Neural cell (in vitro differentiated cells): ENCODE measurements around the gene PARM1. TPM values are rescaled to one million over a fixed set of nuclear protein-coding genes. Genes with fewer than 3 reads are reported as not detected.

Experiments used
- H2AFZ ChIP-seq: fragments of 200-600, 300-800 bp; sonication (generic), shearing (Covaris generic); 2 replicates; pipeline ENCODE4 v1.6.0; 2014; ENCODE audit warnings: low read depth, mild to moderate bottlenecking, antibody characterized with exemption, low read length, moderate library complexity
- H3F3A ChIP-seq: fragments of 200-600 bp; shearing (Covaris generic); 2 replicates; pipeline ENCODE4 v1.6.1; 2016; ENCODE audit warnings: mild to moderate bottlenecking, moderate library complexity, mixed read lengths, antibody characterized with exemption, low read length; ENCODE audit not compliant: insufficient read depth, poor library complexity, severe bottlenecking
- H3K27ac ChIP-seq: fragments of 200-600, 300-800 bp; sonication (generic), shearing (Covaris generic); 2 replicates; pipeline ENCODE4 v1.5.1; 2014; ENCODE audit warnings: mild to moderate bottlenecking, low read length, moderate library complexity
- H3K27me3 ChIP-seq: fragments of 300-800, 200-600 bp; sonication (generic), shearing (Covaris generic); 2 replicates; pipeline ENCODE4 v1.6.0; 2014; ENCODE audit warnings: mild to moderate bottlenecking, low read depth, low read length, moderate library complexity; ENCODE audit not compliant: insufficient read depth
- H3K36me3 ChIP-seq: fragments of 300-800, 200-600 bp; sonication (generic), shearing (Covaris generic); 2 replicates; pipeline ENCODE4 v1.5.1; 2014; ENCODE audit warnings: mild to moderate bottlenecking, antibody characterized with exemption, low read length, moderate library complexity; ENCODE audit not compliant: insufficient read depth
- H3K4me2 ChIP-seq: fragments of 300-800, 200-600 bp; sonication (generic), shearing (Covaris generic); 2 replicates; pipeline ENCODE4 v1.6.0; 2014; ENCODE audit warnings: mild to moderate bottlenecking, low read length
- H3K4me3 ChIP-seq: fragments of 300-800, 200-600 bp; sonication (generic), shearing (Covaris generic); 2 replicates; pipeline ENCODE4 v1.5.1; 2014; ENCODE audit warnings: mild to moderate bottlenecking, low read length, moderate library complexity
- H3K79me2 ChIP-seq: fragments of 200-600 bp; shearing (Covaris generic); replicated peaks from 2 replicates; pipeline ENCODE4 v1.6.0; 2014; ENCODE audit warnings: mild to moderate bottlenecking, low read length, moderate library complexity; ENCODE audit not compliant: insufficient read depth
- H3K9ac ChIP-seq: fragments of 300-800, 200-600 bp; sonication (generic), shearing (Covaris generic); 2 replicates; pipeline ENCODE4 v1.6.1; 2016; ENCODE audit warnings: mild to moderate bottlenecking, low read length, mixed read lengths
- H3K9me2 ChIP-seq: fragments of 200-600 bp; shearing (Covaris generic); 2 replicates; pipeline ENCODE4 v1.6.1; 2016; ENCODE audit warnings: mild to moderate bottlenecking, low read length, mixed read lengths; ENCODE audit not compliant: insufficient read depth
- H3K9me3 ChIP-seq: fragments of 200-600, 300-800 bp; sonication (generic), shearing (Covaris generic); 2 replicates; pipeline ENCODE4 v1.6.1; 2016; ENCODE audit warnings: mild to moderate bottlenecking, mixed run types, low read length, moderate library complexity, mixed read lengths
- H4K20me1 ChIP-seq: fragments of 200-600 bp; shearing (Covaris generic); 2 replicates; pipeline ENCODE4 v1.6.1; 2016; ENCODE audit warnings: mild to moderate bottlenecking, mixed run types; ENCODE audit not compliant: insufficient read depth
- CTCF ChIP-seq: fragments of 450-650 bp; IDR thresholded peaks from 2 replicates; pipeline ENCODE4 v1.5.1; 2014; ENCODE audit warnings: antibody characterized with exemption, mild to moderate bottlenecking, moderate library complexity; ENCODE audit not compliant: poor library complexity, severe bottlenecking
- EP300 ChIP-seq: fragments of 450-650 bp; conservative IDR thresholded peaks from 2 replicates; pipeline ENCODE4 v1.6.1; 2014; ENCODE audit warnings: antibody characterized with exemption, mild to moderate bottlenecking, moderate library complexity; ENCODE audit not compliant: poor library complexity, severe bottlenecking
- EZH2 ChIP-seq: fragments of 200-600, 300-800 bp; shearing (Covaris generic), sonication (generic); IDR thresholded peaks from 2 replicates; pipeline ENCODE4 v1.6.1; 2014; ENCODE audit warnings: antibody characterized with exemption, low read length, borderline replicate concordance, mild to moderate bottlenecking; ENCODE audit not compliant: insufficient read depth, poor library complexity, severe bottlenecking
- MXI1 ChIP-seq: fragments of 450-650 bp; conservative IDR thresholded peaks from 2 replicates; pipeline ENCODE4 v1.6.1; 2014; ENCODE audit warnings: antibody characterized with exemption, mild to moderate bottlenecking; ENCODE audit not compliant: poor library complexity, severe bottlenecking
- POLR2AphosphoS5 ChIP-seq: IDR thresholded peaks from 2 replicates; pipeline ENCODE4 v1.6.1; 2012
- RAD21 ChIP-seq: fragments of 450-650 bp; conservative IDR thresholded peaks from 2 replicates; pipeline ENCODE4 v1.6.1; 2014; ENCODE audit warnings: antibody characterized with exemption, mild to moderate bottlenecking, moderate library complexity
- REST ChIP-seq: IDR thresholded peaks from 2 replicates; pipeline ENCODE4 v1.6.1; 2012; ENCODE audit warnings: borderline replicate concordance
- SMC3 ChIP-seq: fragments of 450-650 bp; conservative IDR thresholded peaks from 2 replicates; pipeline ENCODE4 v1.6.1; 2014; ENCODE audit warnings: antibody characterized with exemption, mild to moderate bottlenecking, moderate library complexity; ENCODE audit not compliant: poor library complexity
- TAF1 ChIP-seq: IDR thresholded peaks from 2 replicates; pipeline ENCODE4 v1.6.1; 2012; ENCODE audit warnings: low read depth
- polyA plus RNA-seq: library from polyadenylated mRNA; depleted of rRNA; stranded (reverse); fragments of >200 nt; gene quantifications from 2 replicates; pipeline ENCODE4 v1.2.3, GENCODE V29; 2014

PARM1 gene
- polyA plus RNA-seq, 1 donor from 2014 or later = 1.3 TPM

- H3K9me2 ChIP-seq = no peaks in the 10 kb centered on the region
- no peak overlapping the region for H3K27ac ChIP-seq
- H4K20me1 ChIP-seq = no peaks in the 10 kb centered on the region
- no peak overlapping the region for H3K4me3 ChIP-seq
- no peak overlapping the region for H3K9ac ChIP-seq
- no peak overlapping the region for H3K4me2 ChIP-seq
- no peak for TF ChIP-seq MXI1
- no peak for TF ChIP-seq SMC3
- no peak for TF ChIP-seq REST
- TF ChIP-seq POLR2AphosphoS5 = no peak
- no peak for TF ChIP-seq EZH2
- no peak for TF ChIP-seq EP300
- TF ChIP-seq TAF1 = no peak
- TF ChIP-seq CTCF = no peak
- TF ChIP-seq RAD21 = no peak
- H3F3A ChIP-seq = no peaks in the 10 kb centered on the region
- H2AFZ ChIP-seq = no peak overlapping the region
- no peaks in the 10 kb centered on the region for H3K27me3 ChIP-seq
- no peaks in the 10 kb centered on the region for H3K79me2 ChIP-seq
- no peaks in the 10 kb centered on the region for H3K9me3 ChIP-seq
- H3K36me3 ChIP-seq = no peaks in the 10 kb centered on the region
Measured at GRCh38 chr4:74942918-74943253, 10.0 kb downstream of the PARM1 start.

- Histone ChIP-seq H3K4me3 (no peak overlapping the region), H3K9ac (no peak overlapping the region), H3K4me2 (no peak overlapping the region), H2AFZ (no peak overlapping the region), H4K20me1 (no peaks in the 10 kb centered on the region), H3K36me3 (no peaks in the 10 kb centered on the region), H3K27ac (no peak overlapping the region), H3K79me2 (no peaks in the 10 kb centered on the region), H3K27me3 (no peaks in the 10 kb centered on the region), H3K9me3 (no peaks in the 10 kb centered on the region), H3K9me2 (no peaks in the 10 kb centered on the region), H3F3A (no peaks in the 10 kb centered on the region)
- TF ChIP-seq CTCF = no peak
- TF ChIP-seq EP300 = no peak
- no peak for TF ChIP-seq TAF1
- no peak for TF ChIP-seq POLR2AphosphoS5
- no peak for TF ChIP-seq SMC3
- TF ChIP-seq RAD21 = no peak
- no peak for TF ChIP-seq REST
- TF ChIP-seq MXI1 = no peak
- TF ChIP-seq EZH2 = no peak
Measured at GRCh38 chr4:74944354-74944793, 11.5 kb downstream of the PARM1 start.
